ENCODE measurements around the gene TMPRSS9.
"Not testable (repeated sequence)": the region's sequence is repeated elsewhere in the genome, so short reads cannot be mapped to it uniquely, and the experiment has no call there.

The TMPRSS9 gene

DNA sequence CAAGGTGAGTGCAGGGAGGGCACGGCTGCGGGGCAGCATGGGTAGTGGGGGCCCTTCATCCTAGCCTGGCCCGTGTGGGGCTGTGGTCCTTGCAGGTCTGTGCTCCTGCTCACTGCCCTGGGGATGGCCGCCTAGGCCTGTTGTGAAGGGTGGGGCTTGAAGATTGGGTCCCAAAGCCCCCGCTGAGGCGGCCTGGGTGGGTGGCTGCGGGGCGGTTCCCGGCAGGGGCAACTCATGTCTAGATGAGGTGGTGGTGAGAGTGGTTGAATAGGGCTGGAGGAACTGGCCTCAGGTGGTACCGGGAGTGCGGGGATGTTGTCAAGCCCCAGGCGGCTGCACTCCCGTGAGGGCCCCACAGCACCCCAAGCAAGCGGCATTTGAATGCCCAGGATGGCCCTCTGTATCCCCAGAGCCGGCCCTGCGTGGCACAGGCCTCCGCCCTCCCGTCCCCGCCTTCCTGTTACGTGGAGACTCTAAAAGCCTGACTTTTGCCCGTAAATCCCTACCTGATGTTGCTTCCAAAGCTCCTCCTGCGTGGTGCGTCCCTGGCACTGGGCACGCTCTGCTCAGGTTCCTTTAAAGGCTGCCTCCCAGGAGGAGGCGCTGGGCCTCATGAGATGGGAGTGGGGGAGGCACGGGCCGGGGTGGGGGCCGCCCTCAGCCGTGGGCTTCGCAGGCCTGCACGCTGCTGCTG lies 16.6 kb upstream of the TMPRSS9 start:
- no peak for DNase-seq

DNA sequence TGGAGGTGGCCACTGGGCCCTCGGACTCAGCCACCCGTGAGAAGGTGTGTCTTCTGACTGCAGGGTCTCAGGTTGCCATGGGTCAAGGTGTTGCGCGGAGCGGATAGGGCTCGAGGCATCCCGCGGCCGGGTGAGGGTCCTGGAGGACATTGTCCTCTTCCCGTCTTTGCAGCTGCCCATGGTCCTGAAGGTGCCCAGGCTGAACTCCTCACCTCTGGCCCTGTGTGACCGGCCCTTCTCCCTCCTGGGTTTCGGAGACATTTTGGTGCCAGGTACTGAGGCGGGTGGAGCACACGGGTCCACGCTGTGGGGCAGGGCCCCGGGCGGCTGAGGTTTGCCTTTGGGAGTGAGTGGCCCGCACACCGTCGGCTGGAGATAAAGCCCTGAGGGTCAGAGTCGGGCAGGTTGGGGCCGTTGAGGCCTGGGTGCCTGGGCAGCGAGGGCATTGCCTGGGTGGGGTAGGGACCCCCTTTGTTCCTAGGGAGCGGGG lies 15.6 kb upstream of the TMPRSS9 start:
- DNase-seq, result no peak

DNA sequence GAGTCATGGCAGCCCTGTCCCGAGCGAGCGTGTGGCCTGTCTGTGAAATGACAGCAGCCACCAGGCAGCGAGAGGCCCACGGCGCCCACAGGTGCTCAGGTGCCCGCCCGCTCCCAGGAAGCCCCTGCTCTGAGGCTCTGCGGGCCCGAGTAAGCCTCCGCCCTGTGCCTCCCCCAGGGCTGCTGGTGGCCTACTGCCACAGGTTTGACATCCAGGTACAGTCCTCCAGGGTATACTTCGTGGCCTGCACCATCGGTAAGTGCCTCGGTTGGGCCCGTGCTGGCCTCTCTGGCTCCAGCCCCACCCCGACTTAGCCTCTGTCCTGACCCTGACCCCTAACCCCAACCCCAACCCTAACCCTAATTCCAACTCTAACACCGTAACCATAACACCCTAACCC lies 15.0 kb upstream of the TMPRSS9 start:
- no peak for DNase-seq

DNA sequence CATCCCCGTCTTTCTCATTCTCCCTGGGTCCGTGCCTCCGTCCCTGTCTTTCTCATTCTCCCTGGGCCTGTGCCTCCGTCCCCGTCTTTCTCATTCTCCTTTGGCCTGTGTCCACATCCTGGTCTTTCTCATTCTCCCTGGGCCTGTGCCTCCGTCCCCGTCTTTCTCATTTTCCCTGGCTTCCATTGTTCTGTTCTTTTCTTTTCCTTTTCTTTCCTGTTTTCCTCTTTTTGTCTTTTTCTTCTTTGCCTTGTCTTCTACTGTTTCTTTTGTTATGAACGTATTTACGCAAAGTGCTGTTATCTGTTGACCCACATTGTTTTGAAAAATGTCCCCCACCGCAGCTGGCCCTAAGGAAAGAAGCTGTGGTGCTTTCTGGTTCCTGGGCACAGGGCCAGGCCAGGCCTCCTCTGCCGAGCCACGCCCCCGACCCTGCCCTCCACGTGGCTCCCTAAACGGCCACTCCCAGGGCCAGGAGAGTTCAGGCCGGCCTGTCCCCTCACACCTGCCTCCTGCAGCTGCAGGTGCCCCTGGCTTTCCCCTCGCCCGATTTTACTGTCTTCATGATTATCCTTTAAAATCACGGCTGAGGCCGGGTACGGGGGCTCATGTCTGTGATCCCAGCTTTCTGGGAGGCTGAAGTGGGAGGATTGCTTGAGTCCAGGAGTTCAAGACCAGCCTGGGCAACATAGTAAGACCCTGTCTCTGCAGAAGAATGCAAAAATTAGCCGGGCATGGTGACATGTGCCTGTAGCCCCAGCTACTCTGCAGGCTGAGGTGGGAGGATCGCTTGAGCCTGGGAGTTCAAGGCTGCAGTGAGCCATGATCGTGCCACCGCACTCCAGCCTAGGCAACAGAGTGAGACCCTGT lies 14.0 kb upstream of the TMPRSS9 start:
- no peak for DNase-seq

DNA sequence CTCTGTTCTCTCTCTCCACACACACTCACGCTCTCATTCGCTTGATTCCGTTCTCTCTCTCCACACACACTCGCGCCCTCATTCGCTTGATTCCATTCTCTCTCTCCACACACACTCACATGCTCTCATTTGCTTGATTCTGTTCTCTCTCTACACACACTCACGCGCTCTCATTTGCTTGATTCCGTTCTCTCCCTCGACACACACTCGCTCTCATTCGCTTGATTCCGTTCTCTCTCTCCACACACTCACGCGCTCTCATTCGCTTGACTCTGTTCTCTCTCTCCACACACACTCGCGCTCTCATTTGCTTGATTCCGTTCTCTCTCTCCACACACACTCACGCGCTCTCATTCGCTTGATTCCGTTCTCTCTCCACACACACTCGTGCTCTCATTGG lies 10.2 kb upstream of the TMPRSS9 start:
- not testable (repeated sequence) for DNase-seq

DNA sequence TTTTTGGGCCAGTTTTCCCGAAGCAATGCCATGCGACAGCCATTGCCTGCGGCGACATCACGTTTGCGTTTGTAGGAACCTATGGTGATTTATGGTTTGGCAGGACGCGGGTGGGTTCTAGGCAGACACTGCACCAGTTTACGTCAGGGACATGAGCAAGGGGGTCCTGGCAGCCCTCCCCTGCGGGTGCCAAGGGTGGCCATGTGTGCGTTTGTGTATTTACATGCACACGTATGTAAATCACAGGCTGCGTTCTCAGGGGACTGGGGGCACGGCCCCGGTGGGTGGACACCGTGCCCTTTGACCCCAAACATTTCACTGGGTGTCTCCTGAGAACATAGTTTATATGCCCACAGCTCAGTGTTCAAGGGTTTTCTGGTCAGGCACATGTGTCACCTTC lies 9.4 kb upstream of the TMPRSS9 start:
- no peak for DNase-seq

DNA sequence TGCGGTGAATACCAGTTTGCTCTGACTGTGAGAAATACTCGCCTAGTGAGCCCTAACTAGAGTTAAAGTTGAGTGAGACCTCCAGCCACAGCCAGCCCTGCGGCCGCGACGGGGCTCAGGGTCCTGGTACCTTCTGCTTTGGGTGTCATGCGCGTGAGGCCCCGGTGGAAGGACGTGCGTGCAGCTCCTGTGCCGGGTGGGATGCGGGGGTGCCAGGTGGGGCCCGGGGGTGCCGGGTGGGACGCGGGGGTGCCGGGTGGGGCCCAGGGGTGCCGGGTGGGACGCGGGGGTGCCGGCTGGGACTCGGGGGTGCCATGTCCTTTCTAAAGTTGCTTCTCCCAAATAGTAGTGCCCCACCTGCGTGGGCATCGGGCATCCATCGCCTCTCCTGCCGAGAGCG lies 8.5 kb upstream of the TMPRSS9 start:
- DNase-seq, result no peak

DNA sequence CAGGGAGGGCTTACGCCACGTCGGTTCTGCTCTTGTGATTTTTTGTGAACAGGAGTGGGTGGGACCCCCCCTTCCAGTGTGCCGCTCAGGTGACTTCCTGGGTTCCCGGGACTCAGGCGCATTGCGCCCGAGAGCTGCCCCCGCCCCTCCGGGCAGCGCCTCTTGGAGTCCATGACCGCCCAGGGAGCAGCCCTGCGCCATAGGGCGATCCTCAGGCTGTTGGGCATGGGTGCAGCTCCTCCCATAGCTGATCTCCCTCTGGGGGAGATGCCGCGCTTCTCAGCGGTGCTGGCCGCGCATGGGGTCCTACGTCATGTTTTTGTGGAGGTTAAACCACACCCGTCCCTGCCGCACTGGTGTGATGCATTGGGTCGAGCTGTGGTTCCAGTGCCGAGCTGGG lies 7.9 kb upstream of the TMPRSS9 start:
- no peak for DNase-seq

DNA sequence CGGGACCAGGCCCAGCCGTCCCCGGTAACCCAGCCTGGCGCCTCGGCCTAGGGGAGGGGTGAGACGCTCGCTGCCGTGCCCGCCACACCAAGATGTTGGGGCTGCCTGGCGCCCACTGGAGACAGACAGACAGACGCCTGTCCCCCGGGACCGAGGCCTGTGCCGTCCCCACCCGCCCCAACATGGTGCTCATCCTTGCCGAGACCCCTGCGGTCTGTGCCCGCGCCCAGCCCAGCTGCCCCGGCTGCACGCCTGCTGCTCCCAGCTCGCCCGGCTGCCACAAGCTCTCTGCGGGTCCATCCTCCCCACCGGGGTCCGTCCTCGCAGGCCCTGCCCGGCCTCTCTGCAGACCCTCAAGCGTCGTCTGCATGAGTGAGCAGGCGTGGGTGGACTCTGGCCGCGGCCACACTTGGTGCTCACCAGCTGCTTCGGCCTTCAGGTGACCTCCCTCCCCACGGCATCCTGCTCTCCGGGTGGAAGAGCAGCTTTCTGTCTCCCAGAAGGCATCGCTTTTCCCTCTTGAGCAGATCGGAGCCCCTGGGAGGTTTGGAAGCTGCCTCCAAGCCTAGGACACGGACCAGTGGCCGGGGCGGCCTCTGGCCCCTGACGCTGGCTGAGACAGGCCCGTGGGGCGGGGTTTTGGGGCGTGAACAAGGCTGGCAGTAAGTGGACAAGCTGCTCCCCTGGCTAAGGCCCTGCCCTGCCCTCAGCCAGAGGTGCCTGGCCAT lies 6.7 kb upstream of the TMPRSS9 start:
- DNase-seq, result no peak

DNA sequence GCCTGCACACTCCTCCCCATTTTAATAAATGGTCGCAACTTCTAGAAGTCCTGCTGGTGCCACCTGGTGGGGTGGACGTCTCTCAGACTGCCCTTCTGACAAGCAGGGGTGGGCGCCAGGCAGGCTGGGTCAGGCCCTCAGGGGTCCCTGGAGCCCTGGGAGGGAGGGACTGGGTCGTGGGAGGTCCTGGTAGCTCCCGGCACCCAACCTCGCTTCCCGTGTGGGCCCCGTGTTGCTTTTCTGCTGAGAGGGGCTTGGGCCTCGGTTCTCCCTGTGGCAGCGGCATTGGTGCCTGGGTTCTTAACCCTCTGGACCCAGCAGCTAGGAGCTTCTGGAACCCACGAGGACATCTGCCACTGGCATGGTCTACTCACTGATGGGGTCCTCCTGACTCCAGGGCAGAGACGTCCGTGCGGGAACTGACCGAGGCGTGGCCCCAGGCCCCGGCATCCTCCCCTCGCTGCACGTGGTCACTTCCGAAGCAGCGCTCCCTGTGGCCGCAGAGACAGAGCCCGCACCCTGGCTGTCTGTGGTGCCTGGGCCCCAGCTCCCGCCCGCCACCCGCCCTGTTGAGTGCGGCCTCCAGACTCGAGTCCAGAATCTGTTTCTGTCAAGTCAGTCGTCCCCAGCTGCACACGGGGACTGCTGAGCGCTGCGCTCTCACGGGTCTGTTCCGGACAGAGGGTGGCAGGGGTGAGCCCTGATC lies 6.0 kb upstream of the TMPRSS9 start:
- DNase-seq, result no peak

DNA sequence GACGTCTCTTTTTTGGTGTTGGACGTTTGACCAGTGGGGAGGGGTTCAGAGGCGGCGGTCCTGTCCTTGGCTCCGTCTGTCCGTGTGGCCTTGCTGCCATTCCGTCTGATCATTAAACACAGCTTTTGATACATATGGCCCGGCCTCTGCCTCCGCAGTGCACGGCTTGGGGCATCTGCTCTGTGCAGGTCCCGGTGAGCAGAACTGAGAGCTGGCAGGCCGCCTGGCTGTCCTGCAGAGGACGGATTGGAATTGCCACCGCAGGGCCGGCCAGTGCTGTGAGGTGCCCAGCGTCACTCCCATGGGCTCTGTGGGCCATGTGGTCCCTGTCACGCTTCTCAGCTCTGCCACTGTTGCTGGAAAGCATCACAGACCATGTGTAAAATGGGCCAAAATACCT lies 5.4 kb upstream of the TMPRSS9 start:
- no peak for DNase-seq

DNA sequence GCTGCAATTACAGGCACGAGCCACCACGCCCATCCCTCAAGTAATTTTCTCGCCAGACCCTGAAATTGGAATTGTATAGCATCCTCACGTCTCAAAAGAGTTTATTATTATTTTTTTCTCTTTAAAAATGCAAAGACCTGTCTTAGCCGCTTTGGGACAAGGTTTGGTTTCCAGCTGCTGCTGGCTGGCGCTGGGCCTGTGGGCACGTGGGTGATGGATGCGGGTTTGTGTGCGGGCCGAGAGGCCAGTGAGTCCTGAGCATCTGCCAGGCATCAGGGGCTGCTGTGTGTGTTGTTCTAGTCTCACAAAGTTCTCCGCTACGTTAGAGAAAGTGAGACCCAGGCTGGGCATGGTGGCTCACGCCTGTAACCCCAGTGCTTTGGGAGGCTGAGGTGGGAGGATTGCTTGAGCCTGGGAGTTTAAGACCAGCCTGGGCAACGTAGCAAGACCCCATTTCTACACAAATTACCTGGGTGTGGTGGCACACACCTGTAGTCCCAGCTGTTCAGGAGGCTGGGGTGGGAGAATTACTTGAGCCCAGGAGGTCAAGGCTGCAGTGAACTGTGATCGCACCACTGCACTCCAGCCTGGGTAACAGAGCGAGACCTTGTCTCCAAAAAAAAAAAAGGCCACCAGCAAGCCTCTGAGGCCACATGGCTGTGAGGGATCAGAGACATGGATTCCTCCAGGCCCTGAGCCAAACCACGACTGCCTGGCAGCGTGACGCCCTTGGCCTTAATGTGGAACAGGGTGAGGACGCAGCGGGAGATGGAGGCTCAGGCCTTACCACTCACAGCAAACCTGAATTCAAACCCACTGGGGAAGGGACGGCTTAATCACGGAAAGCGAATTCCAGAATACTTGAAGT lies 4.7 kb upstream of the TMPRSS9 start:
- DNase-seq, result no peak

DNA sequence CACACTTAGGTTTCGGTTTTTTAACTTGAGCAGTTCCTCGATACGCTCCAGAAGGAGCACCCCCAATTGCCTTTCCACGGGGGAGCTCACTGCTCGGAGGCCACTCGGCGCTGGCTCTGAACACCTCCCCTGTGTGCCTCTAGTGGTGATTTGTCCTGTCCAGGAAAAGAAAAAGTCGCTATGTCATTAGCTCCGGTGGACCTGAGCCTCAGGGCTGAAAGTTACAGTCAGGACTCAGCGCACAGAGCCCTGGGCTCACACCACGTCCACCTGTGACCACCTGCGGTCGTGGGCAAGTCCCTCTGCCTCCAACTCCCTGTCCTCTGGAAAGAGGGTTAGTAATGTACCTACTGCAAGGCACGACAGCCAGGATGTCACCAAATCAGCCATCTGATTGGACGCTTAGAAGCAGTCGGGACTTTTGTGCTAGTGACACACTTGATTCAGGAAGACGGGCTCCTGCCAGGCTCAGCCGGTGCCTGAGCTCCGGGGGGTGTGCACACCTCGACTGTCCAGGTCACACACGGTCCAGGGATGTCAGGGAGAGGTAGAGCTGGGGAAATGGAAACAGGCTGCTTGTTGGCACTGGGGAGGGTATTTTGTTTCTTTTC lies 3.9 kb upstream of the TMPRSS9 start:
- DNase-seq, result no peak

DNA sequence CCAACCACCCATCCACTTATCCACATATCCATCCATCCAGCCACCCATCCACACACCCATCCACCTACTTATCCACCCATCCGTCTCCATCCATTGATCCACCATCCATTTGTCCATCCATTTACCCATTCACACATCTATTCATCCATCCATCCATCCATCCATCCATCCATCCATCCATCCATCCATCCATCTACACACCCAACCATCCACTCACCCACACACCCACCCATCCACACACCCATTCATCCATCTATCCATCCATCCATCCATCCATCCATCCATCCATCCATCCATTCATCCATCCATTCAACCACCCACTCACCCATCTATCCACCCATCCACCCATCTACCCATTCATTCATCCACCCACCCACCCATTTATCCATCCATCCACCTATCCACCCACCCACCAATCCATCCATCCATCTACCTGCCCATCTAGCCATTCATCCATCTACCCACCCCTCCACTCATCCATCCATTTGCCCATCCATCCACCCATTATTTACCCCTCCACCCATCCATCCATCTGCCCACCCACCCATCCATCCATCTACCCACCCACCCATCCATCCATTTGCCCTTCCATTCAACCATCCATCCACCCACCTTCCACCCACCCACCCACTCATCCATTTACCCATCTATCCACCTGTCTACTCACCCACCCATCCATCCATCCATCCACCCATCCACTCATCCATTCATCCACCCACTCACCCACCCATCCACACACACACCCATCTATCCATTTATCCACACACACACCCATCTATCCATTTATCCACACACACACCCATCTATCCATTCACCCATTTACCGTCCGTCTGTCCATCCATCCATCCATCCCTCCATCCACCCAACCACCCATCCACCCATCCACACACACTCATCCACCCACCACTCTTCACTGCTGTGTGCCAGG lies 2.5 kb upstream of the TMPRSS9 start:
- no peak for DNase-seq

DNA sequence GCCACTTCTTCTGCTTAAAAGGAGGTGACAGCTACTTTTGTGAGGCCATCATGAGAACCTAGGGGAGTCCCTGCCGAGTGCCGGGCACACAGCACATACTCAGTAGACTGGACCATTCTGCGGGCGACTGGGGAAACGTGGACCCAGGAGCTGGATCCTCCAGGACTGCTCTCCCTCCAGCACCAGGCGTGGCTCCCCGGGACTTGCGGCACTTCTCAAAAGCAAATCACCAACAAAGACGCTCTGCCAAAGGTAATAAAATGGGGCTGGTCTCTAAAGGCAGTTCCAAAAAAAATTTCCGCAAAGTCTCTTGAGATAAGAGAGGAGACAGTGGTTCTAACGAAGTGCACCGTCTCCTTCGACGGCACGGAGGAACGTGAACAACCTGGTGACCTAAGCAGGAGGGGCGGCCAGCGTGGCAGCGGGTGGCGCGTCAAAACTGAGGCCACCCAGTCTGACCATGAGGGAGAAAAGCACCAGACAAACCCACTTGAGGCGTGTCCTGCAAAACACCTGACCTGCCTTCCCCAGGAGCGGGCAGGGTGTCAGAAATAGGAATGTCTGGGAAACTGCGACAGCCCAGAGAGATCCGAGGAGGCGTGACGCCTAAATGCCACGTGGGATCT lies 1.4 kb upstream of the TMPRSS9 start:
- DNase-seq, result no peak

DNA sequence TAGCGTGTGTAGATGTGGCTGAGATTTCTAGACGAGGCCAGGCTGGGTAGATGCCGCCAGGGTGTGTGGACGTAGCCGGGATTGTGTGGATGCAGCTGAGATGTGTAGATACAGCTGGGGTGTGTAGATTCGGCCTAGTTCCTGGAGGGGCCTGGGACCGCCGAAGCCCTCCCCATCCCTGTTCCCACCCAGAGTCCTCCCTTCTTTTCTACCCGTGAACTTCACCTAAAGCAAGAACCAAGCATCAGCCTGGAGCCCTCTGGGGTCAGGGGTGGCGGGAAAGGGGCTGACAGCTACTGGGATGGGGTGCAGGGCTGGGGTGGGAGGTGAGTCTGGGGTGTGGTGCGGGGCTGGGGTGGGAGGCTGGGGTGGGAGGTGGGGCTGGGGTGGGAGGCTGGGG lies 768 bp downstream of the TMPRSS9 start:
- no peak for DNase-seq

DNA sequence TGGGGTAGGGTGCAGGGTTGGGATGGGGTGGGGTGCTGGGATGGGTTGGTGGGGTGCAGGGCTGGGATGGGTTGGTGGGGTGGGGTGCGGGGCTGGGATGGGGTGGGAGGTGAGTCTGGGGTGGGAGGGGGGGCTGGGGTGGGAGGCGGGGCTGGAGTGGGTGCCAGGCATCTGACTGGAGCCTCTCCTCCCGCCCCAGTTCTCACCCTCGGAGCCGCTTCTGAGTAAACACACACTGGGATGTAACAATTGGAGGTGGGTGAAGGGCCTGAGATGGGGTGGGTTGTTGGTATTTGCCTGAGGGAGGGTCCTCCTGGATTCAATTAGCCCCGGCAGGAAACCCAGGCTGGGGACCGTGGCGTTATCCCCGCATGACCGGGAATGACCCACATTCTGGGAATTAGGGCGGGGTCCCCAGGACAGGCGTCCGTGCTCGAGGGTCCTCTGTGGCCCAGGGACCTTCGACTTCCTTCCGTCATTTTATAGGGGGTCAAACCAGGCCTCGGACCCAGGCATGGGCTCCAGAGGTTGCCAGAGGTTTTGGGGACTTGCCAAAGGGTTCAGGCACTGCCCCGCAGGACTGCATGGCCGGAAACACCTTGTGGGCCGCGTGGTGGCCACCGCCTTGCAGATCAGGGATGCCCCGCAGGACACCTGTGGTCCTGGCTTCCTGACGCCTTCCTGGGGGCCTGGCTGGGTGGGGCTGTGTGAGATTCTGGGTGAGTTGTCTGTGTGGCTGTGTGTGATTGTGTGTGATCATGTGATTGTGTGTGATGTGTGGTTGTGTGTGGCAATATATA lies 1.4 kb downstream of the TMPRSS9 start:
- DNase-seq, result no peak

DNA sequence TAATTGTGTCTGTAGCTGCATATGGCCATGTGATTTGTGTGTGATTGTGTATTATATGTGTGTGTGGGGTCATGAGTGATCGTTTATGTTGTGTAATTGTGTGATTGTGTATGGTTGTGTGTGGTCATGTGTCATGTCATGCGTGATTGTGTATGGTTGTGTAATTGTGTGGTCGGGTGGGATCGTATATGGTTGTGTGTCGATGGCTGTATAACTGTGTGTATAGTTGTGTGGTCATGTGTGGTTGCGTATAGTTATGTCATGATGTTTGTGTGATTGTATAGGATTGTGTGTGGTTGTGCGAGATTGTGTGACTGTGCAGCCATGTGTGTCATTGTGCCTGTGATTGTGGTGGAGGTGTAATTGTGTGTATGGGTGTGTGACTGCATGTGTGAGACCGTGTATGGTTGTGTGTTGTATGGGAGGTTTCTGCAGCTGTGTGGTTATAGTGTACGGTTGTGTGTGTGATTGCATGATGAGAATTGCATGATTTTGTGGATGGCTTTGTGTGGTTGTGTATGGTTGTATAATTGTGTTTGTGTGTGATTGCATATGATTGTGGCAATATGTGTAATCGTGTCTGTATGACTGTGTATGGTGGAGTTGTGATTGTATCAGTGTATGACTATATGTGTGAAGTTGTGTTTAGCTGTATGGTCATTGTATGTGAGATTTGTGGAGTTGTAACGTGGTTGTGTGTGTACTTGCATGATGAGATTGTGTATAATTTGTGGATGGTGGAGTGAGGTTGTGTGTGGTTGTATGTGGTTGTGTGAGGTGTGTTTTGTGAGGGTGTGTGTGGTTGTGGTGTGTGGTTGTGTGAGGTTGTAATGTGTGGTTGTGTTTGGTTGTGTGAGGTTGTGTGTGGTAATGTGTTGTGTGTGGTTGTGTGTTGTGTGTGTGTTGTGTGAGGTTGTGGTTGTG lies 2.2 kb downstream of the TMPRSS9 start:
- no peak for DNase-seq

Data from NCI-H510A (cell line).